ENCODE data around the gene MSANTD3. TPM values are rescaled to one million over a fixed set of nuclear protein-coding genes. Genes with fewer than 3 reads are reported as not detected.

MSANTD3 gene
- total and polyA plus RNA-seq, 2 of the 4 experiments (the other 2 are of a cell fraction) = 45.5 to 55.9 TPM

- Histone ChIP-seq H3K27ac (ENCODE audit: insufficient read depth, low read length) (no peak overlapping the region), H3K4me2 (ENCODE audit: low read depth, low read length) (no peak overlapping the region), H4K5ac (ENCODE audit: low read depth, low read length) (no peak overlapping the region), H3K9me3 (ENCODE audit: control insufficient read depth, insufficient read depth, low read length) (no peaks in the 10 kb centered on the region), H3K9me1 (ENCODE audit: insufficient read depth, low read length) (no peaks in the 10 kb centered on the region; the same call in 1 of the 2 replicates), H3K9ac (ENCODE audit: low read depth, low read length) (no peak overlapping the region), H2BK20ac (ENCODE audit: low read depth, low read length) (no peak overlapping the region), H3K4me1 (ENCODE audit: control insufficient read depth, insufficient read depth, low read length) (peaks cover 3% of the 10 kb centered on the region), H3K36me3 (ENCODE audit: control insufficient read depth, insufficient read depth, low read length) (no peaks in the 10 kb centered on the region), H3K4me3 (ENCODE audit: insufficient read depth, low read depth, low read length) (no peak overlapping the region), H2AK5ac (ENCODE audit: low read depth, low read length) (no peak overlapping the region), H3K23ac (ENCODE audit: low read depth, low read length) (no peak overlapping the region), H2BK120ac (ENCODE audit: low read depth, low read length) (no peak overlapping the region), H2BK5ac (ENCODE audit: low read depth, low read length, poor library complexity, severe bottlenecking) (no peak overlapping the region), H2BK15ac (ENCODE audit: low read depth, low read length) (no peak overlapping the region), H2AFZ (replicated peaks; ENCODE audit: low read length, poor library complexity) (no peak overlapping the region), H3K27me3 (ENCODE audit: control insufficient read depth, insufficient read depth, low read length) (no peaks in the 10 kb centered on the region), H3K56ac (ENCODE audit: extremely low read depth, insufficient read depth, low read length) (no peak overlapping the region), H4K20me1 (ENCODE audit: insufficient read depth, low read length) (no peaks in the 10 kb centered on the region), H3K14ac (replicated peaks; ENCODE audit: low read depth, low read length) (no peak overlapping the region), H3K18ac (ENCODE audit: low read depth, low read length) (no peak overlapping the region), H3K4ac (ENCODE audit: low read depth, low read length) (no peak overlapping the region), H4K8ac (ENCODE audit: low read depth in 2 of 2, low read length in 2 of 2) (no peak overlapping the region), H3K79me1 (ENCODE audit: low read depth in 1 of 2, low read length in 2 of 2) (peaks cover 3 to 8% of the 10 kb centered on the region in 2 experiments; a peak in 3 of 4 replicates), H4K91ac (ENCODE audit: insufficient read depth, low read depth, low read length) (no peak overlapping the region), H2AK9ac (replicated peaks; ENCODE audit: low read depth, low read length, poor library complexity) (no peak overlapping the region)
- in situ Hi-C loops (cut with MboI; ENCODE audit: low sequenced_read_pairs) = no loop called here
- no peak for TF ChIP-seq MAFK (IDR thresholded peaks at IDR 0.05; ENCODE audit: low read depth, low read length)
- TF ChIP-seq SMC3 (IDR thresholded peaks at IDR 0.05; ENCODE audit: low read depth, low read length) = no peak
- no peak for TF ChIP-seq BHLHE40 (IDR thresholded peaks at IDR 0.05; ENCODE audit: low read depth, low read length)
- TF ChIP-seq RAD21 (IDR thresholded peaks at IDR 0.05; ENCODE audit: low read length) = no peak
- no peak for TF ChIP-seq POLR2A (IDR thresholded peaks at IDR 0.05; ENCODE audit: low read depth, low read length)
- TF ChIP-seq ELK1 (IDR thresholded peaks at IDR 0.05; ENCODE audit: borderline replicate concordance, low read depth, low read length) = no peak
- DNase-seq = no peak
- CTCF ChIA-PET = no interaction called here
- no peak for ATAC-seq (ENCODE audit: low read depth)
- dilution Hi-C loops (cut with HindIII; ENCODE audit: low sequenced_read_pairs, unreplicated experiment) = no loop called here
- WGBS, 2 experiments (ENCODE audit: extremely low coverage in 2 of 2, insufficient read length in 1 of 2) = no CpG with 5 or more reads among the region's 4 CpGs
- intact Hi-C loops (cut with micrococcal nuclease) = no loop called here
- no TSS peak for BruUV-seq (replicated peaks)
- POLR2A ChIA-PET (ENCODE audit: unreplicated experiment) = no interaction called here
Measured at GRCh38 chr9:100499460-100499859, 72.5 kb downstream of the MSANTD3 start.
